Measurements from ENCODE around the gene TINCR.

DNA sequence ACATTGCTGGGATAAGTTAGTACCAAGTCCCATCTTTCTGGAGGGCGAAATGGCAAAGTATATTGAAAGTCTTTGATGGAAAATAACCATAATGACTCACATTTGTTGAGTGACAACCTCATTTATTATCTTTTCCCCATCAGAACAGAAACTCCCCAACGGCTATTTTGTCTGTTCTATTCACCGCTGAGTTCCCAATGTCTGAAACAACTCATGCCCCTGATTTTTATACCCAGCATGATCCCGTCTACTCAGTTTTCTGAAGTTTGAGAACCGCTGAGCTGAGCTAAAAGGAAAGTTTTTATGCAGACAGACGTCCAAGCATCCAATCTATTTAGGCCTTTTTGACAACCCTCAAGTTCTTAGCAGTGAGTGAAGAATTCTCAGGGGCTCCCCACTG lies 7.8 kb upstream of the TINCR start:
- TF ChIP-seq, protein P1, sequence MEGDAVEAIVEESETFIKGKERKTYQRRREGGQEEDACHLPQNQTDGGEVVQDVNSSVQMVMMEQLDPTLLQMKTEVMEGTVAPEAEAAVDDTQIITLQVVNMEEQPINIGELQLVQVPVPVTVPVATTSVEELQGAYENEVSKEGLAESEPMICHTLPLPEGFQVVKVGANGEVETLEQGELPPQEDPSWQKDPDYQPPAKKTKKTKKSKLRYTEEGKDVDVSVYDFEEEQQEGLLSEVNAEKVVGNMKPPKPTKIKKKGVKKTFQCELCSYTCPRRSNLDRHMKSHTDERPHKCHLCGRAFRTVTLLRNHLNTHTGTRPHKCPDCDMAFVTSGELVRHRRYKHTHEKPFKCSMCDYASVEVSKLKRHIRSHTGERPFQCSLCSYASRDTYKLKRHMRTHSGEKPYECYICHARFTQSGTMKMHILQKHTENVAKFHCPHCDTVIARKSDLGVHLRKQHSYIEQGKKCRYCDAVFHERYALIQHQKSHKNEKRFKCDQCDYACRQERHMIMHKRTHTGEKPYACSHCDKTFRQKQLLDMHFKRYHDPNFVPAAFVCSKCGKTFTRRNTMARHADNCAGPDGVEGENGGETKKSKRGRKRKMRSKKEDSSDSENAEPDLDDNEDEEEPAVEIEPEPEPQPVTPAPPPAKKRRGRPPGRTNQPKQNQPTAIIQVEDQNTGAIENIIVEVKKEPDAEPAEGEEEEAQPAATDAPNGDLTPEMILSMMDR (conservative IDR thresholded peaks at IDR 0.05): no peak
- no peak for TF ChIP-seq ZFX (IDR thresholded peaks at IDR 0.05)
